DND-41 (cell line): ENCODE data around the gene ASCL2.

Source experiments
- CTCF ChIP-seq: IDR thresholded peaks from 2 replicates; pipeline ENCODE4 v1.5.1; 2012; ENCODE audit warnings: borderline replicate concordance, low read length, moderate library complexity, mild to moderate bottlenecking; ENCODE audit not compliant: poor library complexity, severe bottlenecking; ENCODE audit errors: extremely low read depth
- EZH2 ChIP-seq: IDR thresholded peaks from 3 replicates; pipeline ENCODE4 v1.6.1; 2012; ENCODE audit warnings: borderline replicate concordance, low read depth, mild to moderate bottlenecking, moderate library complexity, low read length, inconsistent platforms; ENCODE audit not compliant: severe bottlenecking

- no peak for TF ChIP-seq EZH2
- TF ChIP-seq CTCF = no peak
Observed at GRCh38 chr11:2316169-2316962, 46.0 kb upstream of the ASCL2 start.
